Endodermal cell (in vitro differentiated cells): ENCODE results near the gene PLA2G4D. TPM values are rescaled to one million over a fixed set of nuclear protein-coding genes. Genes with fewer than 3 reads are reported as not detected.

ENCODE experiments used
- DNase-seq: peaks from one replicate; pipeline ENCODE4 v3.0.0-alpha.2; 2017
- H3K27ac ChIP-seq: 2 replicates; pipeline ENCODE4 v1.5.1; 2013; ENCODE audit warnings: mild to moderate bottlenecking, low read depth, low read length, moderate library complexity
- H3K27me3 ChIP-seq: 2 replicates; pipeline ENCODE4 v1.6.1; 2013; ENCODE audit warnings: mild to moderate bottlenecking, low read length, moderate library complexity; ENCODE audit not compliant: insufficient read depth, control insufficient read depth, poor library complexity, severe bottlenecking
- H3K36me3 ChIP-seq: 2 replicates; pipeline ENCODE4 v1.7.0; 2013; ENCODE audit warnings: mild to moderate bottlenecking, low read length, moderate library complexity; ENCODE audit not compliant: control insufficient read depth, insufficient read depth
- H3K4me1 ChIP-seq: one replicate; pipeline ENCODE4 v1.7.0; 2013; ENCODE audit warnings: low read length; ENCODE audit not compliant: control insufficient read depth, insufficient read depth
- H3K4me3 ChIP-seq: 2 replicates; pipeline ENCODE4 v1.5.1; 2013; ENCODE audit warnings: mild to moderate bottlenecking, low read length, moderate library complexity
- H3K9ac ChIP-seq: 2 replicates; pipeline ENCODE4 v1.6.1; 2013; ENCODE audit warnings: mild to moderate bottlenecking, low read length, moderate library complexity; ENCODE audit not compliant: poor library complexity, severe bottlenecking; ENCODE audit errors: extremely low read depth
- H3K9me3 ChIP-seq: 2 replicates; pipeline ENCODE4 v1.6.1; 2013; ENCODE audit warnings: mild to moderate bottlenecking, low read length, moderate library complexity; ENCODE audit not compliant: control insufficient read depth
- H3K27ac Mint-ChIP-seq: 2 replicates; pipeline ENCODE4 v1.8.0; 2020; ENCODE audit warnings: mixed read lengths
- H3K27me3 Mint-ChIP-seq: 2 replicates; pipeline ENCODE4 v1.8.0; 2021; ENCODE audit warnings: mild to moderate bottlenecking, mixed read lengths; ENCODE audit not compliant: insufficient read depth
- H3K36me3 Mint-ChIP-seq: 2 replicates; pipeline ENCODE4 v1.8.0; 2020; ENCODE audit warnings: low read depth, mixed read lengths
- H3K4me1 Mint-ChIP-seq: 2 replicates; pipeline ENCODE4 v1.8.0; 2020; ENCODE audit warnings: mixed read lengths
- H3K4me3 Mint-ChIP-seq: 2 replicates; pipeline ENCODE4 v1.8.0; 2020; ENCODE audit warnings: mild to moderate bottlenecking, moderate library complexity, mixed read lengths
- H3K9me3 Mint-ChIP-seq: 2 replicates; pipeline ENCODE4 v1.8.0; 2020; ENCODE audit warnings: mild to moderate bottlenecking, mixed read lengths
- CTCF ChIP-seq: fragments of 200-600 bp; sonication (generic); conservative IDR thresholded peaks from 2 replicates; pipeline ENCODE4 v1.5.0; 2021; ENCODE audit warnings: antibody characterized with exemption, mild to moderate bottlenecking
- WGBS, 2 experiments: methylation state at CpG; one replicate each; pipeline versions ENCODE4 v1.1.5 to v1.1.7; 2013; ENCODE audit warnings: missing lambda C conversion rate in 2 of 2, mixed read lengths in 1 of 2; ENCODE audit not compliant: insufficient coverage in 1 of 2, insufficient read length in 1 of 2; 5-methylcytosine and 5-hydroxymethylcytosine counted together
- total RNA-seq, 2 donors: library from RNA; stranded (reverse); fragmentation: NEBNext Ultra II Directional in 1 of 2; extraction: Animal tissue kit (Norgen Biotek cat#: 25700) in 1 of 2; gene quantifications; 2 replicates in 1 of 2; 3 replicates in 1 of 2; pipeline ENCODE4 v1.2.1, GENCODE V29; 2021

Gene PLA2G4D
- total RNA-seq, 2 donors from 2014 or later: not detected

GRCh38 chr15:42073418-42073817 lies 20.9 kb downstream of the PLA2G4D start:
- no peak overlapping the region for H3K27ac ChIP-seq
- no peak overlapping the region for H3K4me3 Mint-ChIP-seq
- no peak overlapping the region for H3K9ac ChIP-seq
- no peaks in the 10 kb centered on the region for H3K27me3 ChIP-seq
- no peaks in the 10 kb centered on the region for H3K27me3 Mint-ChIP-seq
- peaks cover 4% of the 10 kb centered on the region for H3K4me1 ChIP-seq
- 89 to 95% methylated on average over 5 to 6 of the region's 6 CpGs for WGBS, 2 experiments
- no peak for TF ChIP-seq CTCF
- H3K4me3 ChIP-seq: no peak overlapping the region
- no peak overlapping the region for H3K27ac Mint-ChIP-seq
- no peaks in the 10 kb centered on the region for H3K9me3 Mint-ChIP-seq
- H3K36me3 ChIP-seq: no peaks in the 10 kb centered on the region
- no peak for DNase-seq
- no peaks in the 10 kb centered on the region for H3K9me3 ChIP-seq
- no peaks in the 10 kb centered on the region for H3K36me3 Mint-ChIP-seq
- H3K4me1 Mint-ChIP-seq: no peaks in the 10 kb centered on the region

GRCh38 chr15:42072141-42072685 lies 22.1 kb downstream of the PLA2G4D start:
- no peak overlapping the region for H3K4me3 Mint-ChIP-seq
- DNase-seq: no peak
- TF ChIP-seq CTCF: no peak
- 82 to 93% methylated on average over 7 to 11 of the region's 11 CpGs for WGBS, 2 experiments
- Histone ChIP-seq H3K9ac (no peak overlapping the region), H3K4me1 (no peaks in the 10 kb centered on the region), H3K36me3 (no peaks in the 10 kb centered on the region), H3K4me3 (no peak overlapping the region), H3K27ac (no peak overlapping the region), H3K27me3 (no peaks in the 10 kb centered on the region), H3K9me3 (no peaks in the 10 kb centered on the region)
- H3K27ac Mint-ChIP-seq: no peak overlapping the region
- H3K9me3 Mint-ChIP-seq: no peaks in the 10 kb centered on the region
- H3K27me3 Mint-ChIP-seq: no peaks in the 10 kb centered on the region
- no peaks in the 10 kb centered on the region for H3K4me1 Mint-ChIP-seq
- H3K36me3 Mint-ChIP-seq: no peaks in the 10 kb centered on the region

GRCh38 chr15:42071717-42072116 lies 22.6 kb downstream of the PLA2G4D start:
- no peaks in the 10 kb centered on the region for H3K9me3 Mint-ChIP-seq
- no peaks in the 10 kb centered on the region for H3K4me1 Mint-ChIP-seq
- no peak overlapping the region for H3K27ac Mint-ChIP-seq
- H3K27me3 Mint-ChIP-seq: no peaks in the 10 kb centered on the region
- no peaks in the 10 kb centered on the region for H3K36me3 Mint-ChIP-seq
- H3K9ac ChIP-seq: no peak overlapping the region
- no peaks in the 10 kb centered on the region for H3K4me1 ChIP-seq
- WGBS, 2 experiments: 89% methylated on average over 10 of the region's 10 CpGs; no CpG with 5 or more reads in 1 of the 2 experiments
- H3K4me3 Mint-ChIP-seq: no peak overlapping the region
- no peak for TF ChIP-seq CTCF
- H3K4me3 ChIP-seq: no peak overlapping the region
- no peak overlapping the region for H3K27ac ChIP-seq
- H3K27me3 ChIP-seq: no peaks in the 10 kb centered on the region
- DNase-seq: no peak
- H3K9me3 ChIP-seq: no peaks in the 10 kb centered on the region
- no peaks in the 10 kb centered on the region for H3K36me3 ChIP-seq
